CD8-positive, alpha-beta memory T cell (primary cell): ENCODE measurements around the gene COG7. TPM values are rescaled to one million over a fixed set of nuclear protein-coding genes. Genes with fewer than 3 reads are reported as not detected.

Source experiments
- CTCF ChIA-PET: fragments of 350-600 bp; sonication (Branson Sonifier 250); formaldehyde crosslinking; loops from one replicate; lab custom pipeline; 2021; ENCODE audit warnings: antibody characterized with exemption; lab: Charles Lee
- POLR2A ChIA-PET: fragments of 350-600 bp; sonication (Branson Sonifier 250); formaldehyde crosslinking; loops from one replicate; lab custom pipeline; 2021; ENCODE audit warnings: antibody characterized with exemption; lab: Charles Lee
- DNase-seq, 5 donors: peaks; one replicate each; pipeline versions ENCODE4 v3.0.0 to v3.0.0-alpha.2; 2020 to 2022; ENCODE audit warnings: mixed read lengths in 1 of 5
- H3K27ac ChIP-seq: one replicate; pipeline ENCODE4 v1.7.0; 2013; ENCODE audit warnings: low read depth, mild to moderate bottlenecking, low read length, moderate library complexity
- H3K27me3 ChIP-seq: 2 replicates; pipeline ENCODE4 v1.7.0; 2013; ENCODE audit warnings: low read length, mild to moderate bottlenecking; ENCODE audit not compliant: insufficient read depth, poor library complexity, severe bottlenecking
- H3K36me3 ChIP-seq: 2 replicates; pipeline ENCODE4 v1.7.0; 2013; ENCODE audit warnings: mild to moderate bottlenecking, low read length, moderate library complexity; ENCODE audit not compliant: insufficient read depth
- H3K4me1 ChIP-seq: 2 replicates; pipeline ENCODE4 v1.7.0; 2013; ENCODE audit warnings: mild to moderate bottlenecking, low read length, moderate library complexity; ENCODE audit not compliant: insufficient read depth
- H3K4me3 ChIP-seq: 2 replicates; pipeline ENCODE4 v1.7.0; 2013; ENCODE audit warnings: mild to moderate bottlenecking, low read length
- H3K9me3 ChIP-seq: 2 replicates; pipeline ENCODE4 v1.7.0; 2013; ENCODE audit warnings: mild to moderate bottlenecking, low read length
- H3K27ac Mint-ChIP-seq, 8 donors: one replicate each; pipeline ENCODE4 v1.8.0; 2020 to 2021; ENCODE audit warnings: mixed read lengths in 8 of 8, mild to moderate bottlenecking in 6 of 8, inconsistent platforms in 3 of 8, moderate library complexity in 3 of 8
- H3K27me3 Mint-ChIP-seq, 2 donors: one replicate each; pipeline ENCODE4 v1.8.0; 2020 to 2021; ENCODE audit warnings: mixed read lengths in 2 of 2, mild to moderate bottlenecking in 1 of 2, moderate library complexity in 1 of 2
- H3K36me3 Mint-ChIP-seq, 3 donors: one replicate each; pipeline ENCODE4 v1.8.0; 2020 to 2021; ENCODE audit warnings: mixed read lengths in 3 of 3, inconsistent platforms in 1 of 3, mild to moderate bottlenecking in 1 of 3
- H3K4me1 Mint-ChIP-seq, 3 donors: one replicate each; pipeline ENCODE4 v1.8.0; 2020 to 2021; ENCODE audit warnings: mixed read lengths in 3 of 3, inconsistent platforms in 1 of 3, mild to moderate bottlenecking in 1 of 3
- H3K4me3 Mint-ChIP-seq, 7 donors: one replicate each; pipeline ENCODE4 v1.8.0; 2020 to 2021; ENCODE audit warnings: mixed read lengths in 7 of 7, mild to moderate bottlenecking in 6 of 7, moderate library complexity in 4 of 7, inconsistent platforms in 2 of 7
- H3K9me3 Mint-ChIP-seq, 5 donors: one replicate each; pipeline ENCODE4 v1.8.0; 2020 to 2022; ENCODE audit warnings: mixed read lengths in 5 of 5, mild to moderate bottlenecking in 3 of 5, moderate library complexity in 2 of 5, inconsistent platforms in 1 of 5
- polyA plus RNA-seq: library from polyadenylated mRNA; unstranded; fragments of 300-500 nt; fragmentation: Illumina TruSeq; gene quantifications from one replicate; pipeline ENCODE4 v1.2.3, GENCODE V29; 2021
- total RNA-seq, 2 experiments: library from RNA; stranded (reverse); gene quantifications; one replicate each; pipeline ENCODE4 v1.2.3, GENCODE V29; 2021

The COG7 gene
- total and polyA plus RNA-seq, 3 experiments from 2014 or later: 13.9 to 17.9 (median 15.8) TPM

DNA sequence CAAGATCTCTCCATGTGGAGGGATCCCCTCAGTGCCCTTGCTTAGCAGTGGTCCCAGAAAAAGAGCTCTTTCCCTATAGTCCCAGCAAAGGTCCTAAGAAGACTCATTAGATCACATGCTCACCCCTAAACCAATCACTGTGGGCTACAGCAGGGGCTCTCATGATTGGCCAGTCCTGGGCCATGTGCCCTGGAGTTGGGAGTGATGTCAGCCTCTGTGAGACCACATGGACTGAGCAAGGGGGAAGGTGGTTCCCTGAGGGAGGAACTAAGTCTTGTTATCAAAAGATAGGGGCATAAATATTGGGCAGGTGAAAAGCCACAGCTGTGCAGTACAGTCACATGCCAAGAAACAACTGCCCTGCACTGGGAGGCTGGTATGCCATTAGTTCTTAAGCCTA is 99.5 kb downstream of the COG7 start:
- H3K27ac Mint-ChIP-seq: no peak overlapping the region
- no peak for DNase-seq
- H3K4me3 Mint-ChIP-seq: no peak overlapping the region
- Histone ChIP-seq H3K9me3 (no peaks in the 10 kb centered on the region), H3K4me3 (no peak overlapping the region), H3K27me3 (no peaks in the 10 kb centered on the region), H3K27ac (no peak overlapping the region), H3K36me3 (no peaks in the 10 kb centered on the region), H3K4me1 (no peaks in the 10 kb centered on the region)
- H3K9me3 Mint-ChIP-seq: peaks cover 0 to 4% (median 0%) of the 10 kb centered on the region in 5 donors
- ChIA-PET POLR2A (no interaction called here), CTCF (no interaction called here)
- H3K27me3 Mint-ChIP-seq: peaks cover 6 to 40% of the 10 kb centered on the region in 2 donors
- no peaks in the 10 kb centered on the region for H3K4me1 Mint-ChIP-seq
- H3K36me3 Mint-ChIP-seq: no peaks in the 10 kb centered on the region

DNA sequence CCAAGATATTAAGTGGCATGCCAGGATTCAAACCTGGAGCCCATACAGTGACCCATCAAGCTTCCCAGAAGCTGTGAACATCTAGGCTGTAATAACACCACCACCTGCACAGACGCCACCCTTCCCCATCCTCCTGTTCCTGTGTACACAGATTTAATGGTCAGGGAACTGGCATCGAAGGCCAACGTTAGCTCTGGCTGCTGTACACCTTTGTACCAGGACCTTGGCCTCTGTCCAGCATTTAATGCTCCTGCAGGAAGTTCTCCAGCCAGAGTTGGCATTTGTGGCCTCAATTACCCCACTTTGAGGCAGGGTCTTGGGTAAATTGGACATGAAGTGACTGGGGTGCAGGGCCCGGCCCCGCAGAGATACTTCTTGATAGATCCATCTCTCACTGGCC is 101.6 kb downstream of the COG7 start:
- ChIA-PET POLR2A (no interaction called here), CTCF (no interaction called here)
- Mint-ChIP-seq H3K9me3 (peaks cover 0 to 4% (median 0%) of the 10 kb centered on the region in 5 donors), H3K4me3 (no peak overlapping the region), H3K27ac (no peak overlapping the region), H3K27me3 (peaks cover 11 to 45% of the 10 kb centered on the region in 2 donors), H3K36me3 (no peaks in the 10 kb centered on the region), H3K4me1 (no peaks in the 10 kb centered on the region)
- Histone ChIP-seq H3K27me3 (no peaks in the 10 kb centered on the region), H3K9me3 (no peaks in the 10 kb centered on the region), H3K27ac (no peak overlapping the region), H3K4me3 (no peak overlapping the region), H3K36me3 (no peaks in the 10 kb centered on the region), H3K4me1 (no peaks in the 10 kb centered on the region)
- DNase-seq: no peak

DNA sequence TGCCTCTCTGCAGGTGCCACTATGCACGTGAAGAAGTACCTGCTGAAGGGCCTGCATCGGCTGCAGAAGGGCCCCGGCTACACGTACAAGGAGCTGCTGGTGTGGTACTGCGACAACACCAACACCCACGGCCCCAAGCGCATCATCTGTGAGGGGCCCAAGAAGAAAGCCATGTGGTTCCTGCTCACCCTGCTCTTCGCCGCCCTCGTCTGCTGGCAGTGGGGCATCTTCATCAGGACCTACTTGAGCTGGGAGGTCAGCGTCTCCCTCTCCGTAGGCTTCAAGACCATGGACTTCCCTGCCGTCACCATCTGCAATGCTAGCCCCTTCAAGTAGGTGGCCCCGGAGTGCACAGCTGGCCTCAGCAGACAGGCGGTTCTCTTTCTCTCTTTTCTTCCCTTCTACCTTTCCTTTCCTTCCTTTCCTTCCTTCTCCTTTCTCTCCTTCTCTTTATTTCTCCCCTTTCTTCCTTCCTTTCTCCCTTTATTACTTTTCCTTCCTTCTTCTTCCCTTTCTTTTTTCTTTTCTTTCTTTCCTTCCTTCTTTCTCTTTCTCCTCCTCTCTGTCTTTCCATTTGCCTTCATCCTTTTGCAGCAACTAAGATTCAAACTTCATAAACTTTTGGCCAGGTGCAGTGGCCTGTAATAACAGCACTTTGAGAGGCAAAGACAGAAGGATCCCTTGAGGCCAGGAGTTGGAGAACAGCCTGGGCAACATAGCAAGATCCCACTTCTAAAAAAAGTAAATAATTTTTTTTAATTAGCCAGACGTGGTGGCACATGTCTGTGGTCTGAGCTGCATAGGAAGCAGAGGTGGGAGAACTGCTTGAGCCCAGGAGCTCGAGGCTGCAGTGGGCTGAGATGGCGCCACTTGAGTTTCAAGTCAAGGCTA is 104.2 kb downstream of the COG7 start:
- POLR2A ChIA-PET: no interaction called here
- no peaks in the 10 kb centered on the region for H3K9me3 ChIP-seq
- no peaks in the 10 kb centered on the region for H3K36me3 ChIP-seq
- H3K36me3 Mint-ChIP-seq: no peaks in the 10 kb centered on the region
- peak overlapping the region in 1 of 8 donors; percentile 30 for H3K27ac Mint-ChIP-seq
- H3K4me1 ChIP-seq: no peaks in the 10 kb centered on the region
- H3K27me3 ChIP-seq: no peaks in the 10 kb centered on the region
- no peak overlapping the region for H3K4me3 ChIP-seq
- no peak overlapping the region for H3K27ac ChIP-seq
- peaks cover 13 to 35% of the 10 kb centered on the region in 2 donors for H3K27me3 Mint-ChIP-seq
- peaks cover 0 to 4% (median 0%) of the 10 kb centered on the region in 5 donors for H3K9me3 Mint-ChIP-seq
- CTCF ChIA-PET: no interaction called here
- no peak for DNase-seq
- no peaks in the 10 kb centered on the region for H3K4me1 Mint-ChIP-seq
- no peak overlapping the region for H3K4me3 Mint-ChIP-seq

DNA sequence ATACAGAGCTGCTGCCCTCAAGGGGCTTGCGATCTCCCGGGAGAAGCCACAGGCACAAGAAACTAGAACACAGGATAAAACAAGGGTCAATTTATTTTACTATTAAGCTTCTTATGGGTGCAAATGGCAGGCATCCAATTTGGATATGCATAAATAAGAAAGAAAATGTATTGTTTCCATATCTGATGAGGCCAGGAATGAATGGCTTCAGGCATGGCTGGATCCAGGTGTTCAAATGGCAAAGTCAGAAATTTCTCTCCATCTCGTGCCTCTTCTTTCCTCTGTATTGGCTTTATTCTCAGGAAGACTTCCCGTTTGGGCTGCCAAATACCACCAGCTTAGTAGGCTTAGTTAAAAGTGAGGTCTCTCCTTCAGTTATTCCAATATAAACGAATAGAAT is 107.8 kb downstream of the COG7 start:
- ChIA-PET POLR2A (no interaction called here), CTCF (no interaction called here)
- Histone ChIP-seq H3K27ac (no peak overlapping the region), H3K4me1 (no peaks in the 10 kb centered on the region), H3K27me3 (no peaks in the 10 kb centered on the region), H3K4me3 (no peak overlapping the region), H3K36me3 (no peaks in the 10 kb centered on the region), H3K9me3 (no peaks in the 10 kb centered on the region)
- Mint-ChIP-seq H3K27me3 (peaks cover 10 to 13% of the 10 kb centered on the region in 2 donors), H3K27ac (no peak overlapping the region), H3K4me3 (no peak overlapping the region), H3K4me1 (no peaks in the 10 kb centered on the region), H3K9me3 (peaks cover 0 to 2% (median 0%) of the 10 kb centered on the region in 5 donors), H3K36me3 (no peaks in the 10 kb centered on the region)
- no peak for DNase-seq

DNA sequence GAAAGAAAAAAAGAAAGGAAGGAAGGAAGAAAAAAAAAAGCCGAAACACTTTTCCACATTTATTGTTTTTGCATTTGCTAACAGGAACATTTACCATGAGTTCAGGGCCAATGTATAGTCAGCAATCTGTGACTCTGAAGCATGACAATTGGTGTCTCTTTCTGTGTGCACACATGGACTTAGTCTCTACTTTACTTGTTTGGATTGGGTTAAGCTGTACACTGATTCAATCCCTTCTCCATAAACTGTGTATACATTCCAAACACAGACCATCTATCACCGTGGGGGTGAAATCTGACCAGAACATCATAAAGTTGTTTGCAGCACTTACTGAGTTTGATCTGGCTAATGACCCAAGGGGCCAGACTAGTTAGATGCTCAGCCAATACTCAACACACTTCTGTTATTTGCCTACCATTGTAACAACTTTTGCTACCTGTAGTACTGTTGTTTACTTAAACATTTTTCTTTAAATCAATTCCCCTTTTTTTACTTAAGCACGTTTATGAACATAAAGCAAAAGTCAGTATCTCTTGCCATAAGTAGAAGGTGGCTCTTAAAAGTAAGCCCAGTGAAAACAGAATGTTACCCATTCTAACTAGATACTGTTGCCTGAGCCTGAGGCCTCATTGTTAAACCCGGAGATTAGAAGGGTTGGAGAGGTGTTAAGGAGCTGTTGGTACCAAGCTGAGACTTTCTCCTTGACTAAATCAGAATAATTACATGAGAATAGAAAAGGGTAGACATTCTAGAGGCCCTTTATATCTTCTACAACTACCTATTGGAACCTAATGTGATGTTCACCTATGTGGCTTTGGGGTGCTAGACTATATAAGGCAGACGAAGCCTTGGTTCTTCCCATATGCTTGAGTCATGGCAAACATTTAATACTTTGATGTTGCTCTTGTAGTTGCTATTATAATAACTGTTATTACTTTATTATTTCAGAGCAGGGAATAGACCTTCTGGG is 109.1 kb downstream of the COG7 start:
- POLR2A ChIA-PET: no interaction called here
- Histone ChIP-seq H3K36me3 (no peaks in the 10 kb centered on the region), H3K4me3 (no peak overlapping the region), H3K4me1 (no peaks in the 10 kb centered on the region), H3K27me3 (no peaks in the 10 kb centered on the region), H3K27ac (no peak overlapping the region), H3K9me3 (no peaks in the 10 kb centered on the region)
- H3K36me3 Mint-ChIP-seq: no peaks in the 10 kb centered on the region
- no peak for DNase-seq
- H3K27me3 Mint-ChIP-seq: peaks cover 10 to 11% of the 10 kb centered on the region in 2 donors
- H3K27ac Mint-ChIP-seq: no peak overlapping the region
- no peaks in the 10 kb centered on the region for H3K4me1 Mint-ChIP-seq
- H3K9me3 Mint-ChIP-seq: peaks cover 0 to 4% (median 0%) of the 10 kb centered on the region in 5 donors
- CTCF ChIA-PET: no interaction called here
- no peak overlapping the region for H3K4me3 Mint-ChIP-seq

DNA sequence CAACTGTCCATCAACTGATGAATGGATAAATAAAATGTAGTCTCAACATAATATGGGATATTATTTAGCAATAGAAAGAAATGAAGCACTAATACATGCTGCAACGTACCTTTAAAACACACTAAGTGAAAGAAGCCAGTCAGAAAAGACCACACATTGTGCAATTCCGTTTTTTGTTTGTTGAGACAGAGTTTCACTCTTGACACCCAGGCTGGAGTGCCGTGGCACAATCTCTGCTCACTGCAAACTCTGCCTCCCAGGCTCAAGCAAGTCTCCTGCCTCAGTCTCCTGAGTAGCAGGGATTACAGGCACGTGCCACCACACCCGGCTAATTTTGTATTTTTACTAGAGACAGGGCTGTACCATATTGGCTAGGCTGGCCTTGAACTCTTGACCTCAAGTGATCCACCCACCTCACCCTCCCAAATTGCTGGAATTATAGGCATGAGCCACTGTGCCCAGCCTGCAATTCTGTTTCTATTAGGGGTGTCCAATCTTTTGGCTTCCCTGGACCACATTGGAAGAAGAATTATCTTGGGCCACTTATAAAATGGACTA is 110.8 kb downstream of the COG7 start:
- Mint-ChIP-seq H3K27me3 (peaks cover 6 to 7% of the 10 kb centered on the region in 2 donors), H3K4me3 (no peak overlapping the region), H3K36me3 (no peaks in the 10 kb centered on the region), H3K4me1 (no peaks in the 10 kb centered on the region), H3K9me3 (peaks cover 0 to 4% (median 0%) of the 10 kb centered on the region in 5 donors), H3K27ac (no peak overlapping the region)
- Histone ChIP-seq H3K27me3 (no peaks in the 10 kb centered on the region), H3K4me1 (no peaks in the 10 kb centered on the region), H3K4me3 (no peak overlapping the region), H3K9me3 (no peaks in the 10 kb centered on the region), H3K27ac (no peak overlapping the region), H3K36me3 (no peaks in the 10 kb centered on the region)
- DNase-seq: no peak
- CTCF ChIA-PET: no interaction called here
- POLR2A ChIA-PET: no interaction called here

DNA sequence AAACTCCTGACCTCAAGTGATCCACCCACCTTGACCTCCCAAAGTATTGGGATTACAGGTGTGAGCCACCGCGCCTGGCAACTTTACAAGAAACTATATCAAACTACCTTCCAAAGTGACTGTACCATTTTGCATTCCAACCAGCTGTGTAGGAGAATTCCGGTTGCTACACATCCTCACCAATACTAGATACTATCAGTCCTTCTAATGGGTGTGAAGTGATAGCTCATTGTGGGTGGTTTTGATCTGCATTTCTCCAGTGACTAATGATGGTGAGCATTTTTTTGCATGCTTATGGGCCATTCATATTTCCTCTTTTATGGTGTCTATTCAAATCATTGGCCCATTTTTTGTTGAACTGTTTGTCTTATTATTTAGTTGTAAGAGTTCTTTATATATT is 113.2 kb downstream of the COG7 start:
- Histone ChIP-seq H3K27ac (no peak overlapping the region), H3K36me3 (no peaks in the 10 kb centered on the region), H3K27me3 (no peaks in the 10 kb centered on the region), H3K4me1 (no peaks in the 10 kb centered on the region), H3K4me3 (no peak overlapping the region), H3K9me3 (no peaks in the 10 kb centered on the region)
- ChIA-PET POLR2A (no interaction called here), CTCF (no interaction called here)
- no peak overlapping the region for H3K4me3 Mint-ChIP-seq
- no peaks in the 10 kb centered on the region for H3K36me3 Mint-ChIP-seq
- peaks cover 0 to 2% (median 0%) of the 10 kb centered on the region in 5 donors for H3K9me3 Mint-ChIP-seq
- no peak for DNase-seq
- H3K27me3 Mint-ChIP-seq: peaks cover 4 to 17% of the 10 kb centered on the region in 2 donors
- peaks cover 2 to 5% (median 4%) of the 10 kb centered on the region in 3 donors for H3K4me1 Mint-ChIP-seq
- no peak overlapping the region for H3K27ac Mint-ChIP-seq
